Smooth muscle cell (in vitro differentiated cells): Measurements from ENCODE around the gene IGFLR1. TPM values are rescaled to one million over a fixed set of nuclear protein-coding genes. Genes with fewer than 3 reads are reported as not detected.

Experiments used
- DNase-seq: peaks from one replicate; lab custom pipeline; 2025; ENCODE audit not compliant: unreplicated experiment; lab: John Stamatoyannopoulos, UW
- H2AFZ ChIP-seq: fragments of 200-600 bp; sonication (generic); 2 replicates; pipeline ENCODE4 v1.6.0; 2016; ENCODE audit warnings: antibody characterized with exemption, low read depth, mild to moderate bottlenecking
- H3F3A ChIP-seq: fragments of 200-600 bp; sonication (generic); 2 replicates; pipeline ENCODE4 v1.6.0; 2017; ENCODE audit warnings: antibody characterized with exemption, low read depth
- H3K27ac ChIP-seq: fragments of 200-600 bp; sonication (generic); 2 replicates; pipeline ENCODE4 v1.5.1; 2016; ENCODE audit warnings: low read depth, mild to moderate bottlenecking
- H3K27me3 ChIP-seq: fragments of 200-600 bp; sonication (generic); 2 replicates; pipeline ENCODE4 v1.6.1; 2016; ENCODE audit warnings: low read depth, mild to moderate bottlenecking
- H3K36me3 ChIP-seq: fragments of 200-600 bp; sonication (generic); 2 replicates; pipeline ENCODE4 v1.5.1; 2016; ENCODE audit warnings: low read depth
- H3K4me1 ChIP-seq: fragments of 200-600 bp; sonication (generic); 2 replicates; pipeline ENCODE4 v1.5.1; 2016; ENCODE audit warnings: low read depth
- H3K4me2 ChIP-seq: fragments of 200-600 bp; sonication (generic); 2 replicates; pipeline ENCODE4 v1.6.0; 2016; ENCODE audit warnings: mild to moderate bottlenecking
- H3K4me3 ChIP-seq: fragments of 200-600 bp; sonication (generic); 2 replicates; pipeline ENCODE4 v1.5.1; 2016; ENCODE audit warnings: mild to moderate bottlenecking
- H3K79me2 ChIP-seq: fragments of 200-600 bp; sonication (generic); 2 replicates; pipeline ENCODE4 v1.6.0; 2016; ENCODE audit warnings: low read depth, mild to moderate bottlenecking
- H3K9ac ChIP-seq: fragments of 200-600 bp; sonication (generic); 2 replicates; pipeline ENCODE4 v1.6.0; 2016; ENCODE audit warnings: low read depth
- H3K9me3 ChIP-seq: fragments of 200-600 bp; sonication (generic); replicated peaks from 2 replicates; pipeline ENCODE4 v1.5.1; 2016; ENCODE audit warnings: low read depth
- H4K20me1 ChIP-seq: fragments of 200-600 bp; sonication (generic); 2 replicates; pipeline ENCODE4 v1.6.0; 2016; ENCODE audit warnings: low read depth
- CTCF ChIP-seq: fragments of 200-600 bp; sonication (generic); IDR thresholded peaks from 2 replicates; pipeline ENCODE4 v1.5.1; 2017; ENCODE audit warnings: borderline replicate concordance, mild to moderate bottlenecking, antibody characterized with exemption; ENCODE audit not compliant: insufficient read depth, poor library complexity, severe bottlenecking
- WGBS: methylation state at CpG from one replicate; pipeline ENCODE4 v1.1.7; 2016; ENCODE audit warnings: low lambda C conversion rate; 5-methylcytosine and 5-hydroxymethylcytosine counted together
- polyA plus RNA-seq: library from polyadenylated mRNA; unstranded; fragments of >200 nt; fragmentation: Nextera tagmentation; extraction: Ambion mirVana; gene quantifications from 2 replicates; pipeline ENCODE4 v1.2.1, GENCODE V29; 2016
- total RNA-seq: library from RNA; depleted of rRNA; stranded (reverse); fragments of >200 nt; gene quantifications from 2 replicates; pipeline ENCODE4 v1.2.3, GENCODE V29; 2014

The IGFLR1 gene
- total and polyA plus RNA-seq, 2 experiments from 2014 or later, result 1.2 to 1.4 TPM

GRCh38 chr19:35784503-35785338, 42.5 kb upstream of the IGFLR1 start:
- H3K9ac ChIP-seq, result no peak overlapping the region
- DNase-seq, result no peak
- H3K79me2 ChIP-seq, result no peaks in the 10 kb centered on the region
- no peaks in the 10 kb centered on the region for H3K36me3 ChIP-seq
- TF ChIP-seq CTCF, result no peak
- H2AFZ ChIP-seq, result no peak overlapping the region
- H3K4me1 ChIP-seq, result no peaks in the 10 kb centered on the region
- no peaks in the 10 kb centered on the region for H3K27me3 ChIP-seq
- H3K27ac ChIP-seq, result no peak overlapping the region
- 59% methylated on average over 22 of the region's 45 CpGs for WGBS
- H3K9me3 ChIP-seq, result no peaks in the 10 kb centered on the region
- no peak overlapping the region for H3K4me2 ChIP-seq
- no peaks in the 10 kb centered on the region for H4K20me1 ChIP-seq
- no peak overlapping the region for H3K4me3 ChIP-seq
- no peaks in the 10 kb centered on the region for H3F3A ChIP-seq

- no peak overlapping the region for H3K9ac ChIP-seq
- H4K20me1 ChIP-seq, result no peaks in the 10 kb centered on the region
- no peaks in the 10 kb centered on the region for H3K79me2 ChIP-seq
- no peaks in the 10 kb centered on the region for H3K9me3 ChIP-seq
- H3F3A ChIP-seq, result no peaks in the 10 kb centered on the region
- no peak overlapping the region for H3K4me3 ChIP-seq
- H3K4me2 ChIP-seq, result no peak overlapping the region
- H2AFZ ChIP-seq, result no peak overlapping the region
- TF ChIP-seq CTCF, result no peak
- H3K27me3 ChIP-seq, result no peaks in the 10 kb centered on the region
- no peaks in the 10 kb centered on the region for H3K4me1 ChIP-seq
- H3K27ac ChIP-seq, result no peak overlapping the region
- no peak for DNase-seq
- 67% methylated on average over 18 of the region's 28 CpGs for WGBS
- H3K36me3 ChIP-seq, result no peaks in the 10 kb centered on the region
Observed at GRCh38 chr19:35783469-35784434, 41.5 kb upstream of the IGFLR1 start.

GRCh38 chr19:35782589-35782988, 40.3 kb upstream of the IGFLR1 start:
- Histone ChIP-seq H3K9ac (no peak overlapping the region), H3K9me3 (no peaks in the 10 kb centered on the region), H3K79me2 (no peaks in the 10 kb centered on the region), H3K27ac (no peak overlapping the region), H3F3A (no peaks in the 10 kb centered on the region), H3K4me2 (no peak overlapping the region), H3K4me1 (no peaks in the 10 kb centered on the region), H2AFZ (no peak overlapping the region), H3K36me3 (no peaks in the 10 kb centered on the region), H3K27me3 (no peaks in the 10 kb centered on the region), H3K4me3 (no peak overlapping the region), H4K20me1 (no peaks in the 10 kb centered on the region)
- no peak for TF ChIP-seq CTCF
- no peak for DNase-seq
- WGBS, result 98% methylated on average over 12 of the region's 12 CpGs
